Vagina (tissue), 2 donors: ENCODE measurements around the gene TRABD2A.

Experiments
- POLR2A ChIP-seq, 2 donors: fragments of 450-650 bp; IDR thresholded peaks; one replicate each; pipeline ENCODE4 v1.6.1; 2017; ENCODE audit warnings: antibody characterized with exemption in 2 of 2, mild to moderate bottlenecking in 2 of 2, moderate library complexity in 2 of 2
- TF ChIP-seq, protein P1 (sequence below), 3 experiments: fragments of 450-650 bp in 2 of 3; fragments of 200-600 bp in 1 of 3; sonication (generic) in 1 of 3; IDR thresholded peaks; one replicate each; pipeline ENCODE4 v1.5.1; 2017 to 2019; ENCODE audit warnings: antibody characterized with exemption in 3 of 3, mild to moderate bottlenecking in 2 of 3, moderate library complexity in 2 of 3

DNA sequence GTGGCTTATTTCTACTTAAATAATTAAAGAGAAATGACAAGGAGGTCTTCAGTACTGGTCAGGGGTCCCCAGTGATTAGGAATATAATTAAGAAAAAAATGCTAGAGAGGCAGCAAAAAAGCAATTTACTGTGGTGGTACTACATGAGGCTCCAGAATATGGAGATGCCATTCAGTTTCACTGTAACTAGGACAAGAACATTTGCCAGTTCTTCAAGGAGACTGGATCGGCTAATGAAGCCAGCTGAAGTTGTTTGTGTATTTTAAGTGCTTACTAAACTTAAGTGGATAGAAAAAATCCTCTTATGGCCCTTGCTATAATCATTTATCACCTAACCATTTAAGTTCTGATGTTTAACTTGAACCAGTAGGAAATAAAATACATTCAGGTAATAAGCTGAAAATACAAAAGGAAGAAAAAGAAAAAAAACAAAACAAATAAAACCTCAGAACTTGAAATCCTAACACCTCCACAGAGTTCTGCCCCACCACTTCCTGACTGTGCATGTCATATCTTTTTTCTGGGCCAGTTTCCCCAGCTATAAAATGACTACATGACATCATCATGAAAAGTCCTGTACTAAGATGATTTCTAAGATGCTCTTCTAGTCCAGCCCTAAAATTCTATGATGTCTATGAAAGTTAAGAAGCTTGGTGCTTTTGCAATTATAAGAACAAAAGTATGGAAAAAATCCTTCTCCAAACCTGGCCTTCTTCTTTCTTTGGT lies 98.0 kb downstream of the TRABD2A start:
- TF ChIP-seq POLR2A (IDR thresholded peaks at IDR 0.05): no peak
- TF ChIP-seq, protein P1, sequence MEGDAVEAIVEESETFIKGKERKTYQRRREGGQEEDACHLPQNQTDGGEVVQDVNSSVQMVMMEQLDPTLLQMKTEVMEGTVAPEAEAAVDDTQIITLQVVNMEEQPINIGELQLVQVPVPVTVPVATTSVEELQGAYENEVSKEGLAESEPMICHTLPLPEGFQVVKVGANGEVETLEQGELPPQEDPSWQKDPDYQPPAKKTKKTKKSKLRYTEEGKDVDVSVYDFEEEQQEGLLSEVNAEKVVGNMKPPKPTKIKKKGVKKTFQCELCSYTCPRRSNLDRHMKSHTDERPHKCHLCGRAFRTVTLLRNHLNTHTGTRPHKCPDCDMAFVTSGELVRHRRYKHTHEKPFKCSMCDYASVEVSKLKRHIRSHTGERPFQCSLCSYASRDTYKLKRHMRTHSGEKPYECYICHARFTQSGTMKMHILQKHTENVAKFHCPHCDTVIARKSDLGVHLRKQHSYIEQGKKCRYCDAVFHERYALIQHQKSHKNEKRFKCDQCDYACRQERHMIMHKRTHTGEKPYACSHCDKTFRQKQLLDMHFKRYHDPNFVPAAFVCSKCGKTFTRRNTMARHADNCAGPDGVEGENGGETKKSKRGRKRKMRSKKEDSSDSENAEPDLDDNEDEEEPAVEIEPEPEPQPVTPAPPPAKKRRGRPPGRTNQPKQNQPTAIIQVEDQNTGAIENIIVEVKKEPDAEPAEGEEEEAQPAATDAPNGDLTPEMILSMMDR (IDR thresholded peaks at IDR 0.05): no peak
